ENCODE data around the gene CRYL1. TPM values are rescaled to one million over a fixed set of nuclear protein-coding genes. Genes with fewer than 3 reads are reported as not detected.

The CRYL1 gene
- total and polyA plus RNA-seq, 2 donors (not counting 1 experiment from before 2014, with no cell fraction given): 6.5 to 15.1 TPM

GRCh38 chr13:20356444-20356843 is 169.2 kb downstream of the CRYL1 start:
- Histone ChIP-seq H3K4me1 (ENCODE audit: control insufficient read depth in 2 of 2, insufficient read depth in 2 of 2, low read length in 2 of 2) (no peaks in the 10 kb centered on the region), H3K4me3 (ENCODE audit: control extremely low read depth in 1 of 5, extremely low read depth in 1 of 5, insufficient read depth in 1 of 5, low read depth in 2 of 5, low read length in 4 of 5) (no peak overlapping the region), H3K36me3 (replicated peaks in 1 of 2; ENCODE audit: control extremely low read depth in 1 of 2, control insufficient read depth in 1 of 2, extremely low read depth in 1 of 2, insufficient read depth in 2 of 2, low read length in 1 of 2) (no peaks in the 10 kb centered on the region), H3K27me3 (replicated peaks in 1 of 4; ENCODE audit: control extremely low read depth in 1 of 4, control insufficient read depth in 3 of 4, insufficient read depth in 4 of 4, low read length in 3 of 4) (no peaks in the 10 kb centered on the region), H2AFZ (ENCODE audit: insufficient read depth, low read depth, low read length, poor library complexity, severe bottlenecking) (no peak overlapping the region), H3K27ac (ENCODE audit: low read length in 2 of 2) (no peak overlapping the region), H3K9ac (ENCODE audit: low read length) (no peak overlapping the region), H4K20me1 (ENCODE audit: control insufficient read depth, insufficient read depth, low read length, poor library complexity, severe bottlenecking) (no peaks in the 10 kb centered on the region), H3K4me2 (replicated peaks; ENCODE audit: low read depth, low read length, poor library complexity, severe bottlenecking) (no peak overlapping the region), H3K79me2 (ENCODE audit: control insufficient read depth, insufficient read depth, low read length) (no peaks in the 10 kb centered on the region), H3K9me3 (ENCODE audit: control extremely low read depth in 1 of 3, control insufficient read depth in 2 of 3, insufficient read depth in 1 of 3, low read length in 2 of 3) (no peaks in the 10 kb centered on the region)
- ChIA-PET POLR2A (no interaction called here), CTCF (no interaction called here)
- H3K4me1 Mint-ChIP-seq: no peaks in the 10 kb centered on the region
- no peak for TF ChIP-seq EZH2 (IDR thresholded peaks at IDR 0.05; ENCODE audit: borderline replicate concordance, insufficient read depth, low read depth, low read length, poor library complexity, severe bottlenecking)
- no peaks in the 10 kb centered on the region for H3K9me3 Mint-ChIP-seq (ENCODE audit: insufficient read depth)
- intact Hi-C loops (cut with micrococcal nuclease): no loop called here
- peaks cover 7% of the 10 kb centered on the region for H3K27me3 Mint-ChIP-seq
- H3K4me3 Mint-ChIP-seq: no peak overlapping the region
- WGBS (ENCODE audit: insufficient coverage): 100% methylated on average over 3 of the region's 7 CpGs
- DNase-seq (no peak), ATAC-seq (ENCODE audit: low read depth) (no peak)
- no peak overlapping the region for H3K27ac Mint-ChIP-seq

GRCh38 chr13:20354722-20355121 is 170.9 kb downstream of the CRYL1 start:
- H3K4me1 Mint-ChIP-seq: no peaks in the 10 kb centered on the region
- no peak overlapping the region for H3K27ac Mint-ChIP-seq
- Histone ChIP-seq H3K4me2 (replicated peaks; ENCODE audit: low read depth, low read length, poor library complexity, severe bottlenecking) (no peak overlapping the region), H3K36me3 (replicated peaks in 1 of 2; ENCODE audit: control extremely low read depth in 1 of 2, control insufficient read depth in 1 of 2, extremely low read depth in 1 of 2, insufficient read depth in 2 of 2, low read length in 1 of 2) (no peaks in the 10 kb centered on the region), H3K79me2 (ENCODE audit: control insufficient read depth, insufficient read depth, low read length) (no peaks in the 10 kb centered on the region), H4K20me1 (ENCODE audit: control insufficient read depth, insufficient read depth, low read length, poor library complexity, severe bottlenecking) (no peaks in the 10 kb centered on the region), H3K4me3 (ENCODE audit: control extremely low read depth in 1 of 5, extremely low read depth in 1 of 5, insufficient read depth in 1 of 5, low read depth in 2 of 5, low read length in 4 of 5) (no peak overlapping the region), H3K27me3 (replicated peaks in 1 of 4; ENCODE audit: control extremely low read depth in 1 of 4, control insufficient read depth in 3 of 4, insufficient read depth in 4 of 4, low read length in 3 of 4) (no peaks in the 10 kb centered on the region), H2AFZ (ENCODE audit: insufficient read depth, low read depth, low read length, poor library complexity, severe bottlenecking) (no peak overlapping the region), H3K9ac (ENCODE audit: low read length) (no peak overlapping the region), H3K4me1 (ENCODE audit: control insufficient read depth in 2 of 2, insufficient read depth in 2 of 2, low read length in 2 of 2) (no peaks in the 10 kb centered on the region), H3K27ac (ENCODE audit: low read length in 2 of 2) (no peak overlapping the region), H3K9me3 (ENCODE audit: control extremely low read depth in 1 of 3, control insufficient read depth in 2 of 3, insufficient read depth in 1 of 3, low read length in 2 of 3) (no peaks in the 10 kb centered on the region)
- ATAC-seq (ENCODE audit: low read depth) (no peak), DNase-seq (no peak)
- intact Hi-C loops (cut with micrococcal nuclease): no loop called here
- POLR2A ChIA-PET: no interaction called here
- H3K4me3 Mint-ChIP-seq: no peak overlapping the region
- H3K9me3 Mint-ChIP-seq (ENCODE audit: insufficient read depth): no peaks in the 10 kb centered on the region
- peaks cover 1% of the 10 kb centered on the region for H3K27me3 Mint-ChIP-seq
- CTCF ChIA-PET: no interaction called here
- TF ChIP-seq EZH2 (IDR thresholded peaks at IDR 0.05; ENCODE audit: borderline replicate concordance, insufficient read depth, low read depth, low read length, poor library complexity, severe bottlenecking): no peak
- TF ChIP-seq CTCF (IDR thresholded peaks at IDR 0.05): no peak
- whole genome bisulfite sequencing (ENCODE audit: insufficient coverage): 100% methylated on average over 2 of the region's 3 CpGs
